HG03354 (cell line): ENCODE data around the gene KRTCAP3.
"Not testable (repeated sequence)": the region's sequence is repeated elsewhere in the genome, so short reads cannot be mapped to it uniquely, and the experiment has no call there.

Experiments
- ATAC-seq: cut with Tn5 transposase; IDR thresholded peaks from one replicate; pipeline ENCODE4 v1.9.1; 2021; ENCODE audit warnings: mild to moderate bottlenecking; ENCODE audit not compliant: unreplicated experiment, poor library complexity, severe bottlenecking

The KRTCAP3 gene, protein sequence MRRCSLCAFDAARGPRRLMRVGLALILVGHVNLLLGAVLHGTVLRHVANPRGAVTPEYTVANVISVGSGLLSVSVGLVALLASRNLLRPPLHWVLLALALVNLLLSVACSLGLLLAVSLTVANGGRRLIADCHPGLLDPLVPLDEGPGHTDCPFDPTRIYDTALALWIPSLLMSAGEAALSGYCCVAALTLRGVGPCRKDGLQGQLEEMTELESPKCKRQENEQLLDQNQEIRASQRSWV

DNA sequence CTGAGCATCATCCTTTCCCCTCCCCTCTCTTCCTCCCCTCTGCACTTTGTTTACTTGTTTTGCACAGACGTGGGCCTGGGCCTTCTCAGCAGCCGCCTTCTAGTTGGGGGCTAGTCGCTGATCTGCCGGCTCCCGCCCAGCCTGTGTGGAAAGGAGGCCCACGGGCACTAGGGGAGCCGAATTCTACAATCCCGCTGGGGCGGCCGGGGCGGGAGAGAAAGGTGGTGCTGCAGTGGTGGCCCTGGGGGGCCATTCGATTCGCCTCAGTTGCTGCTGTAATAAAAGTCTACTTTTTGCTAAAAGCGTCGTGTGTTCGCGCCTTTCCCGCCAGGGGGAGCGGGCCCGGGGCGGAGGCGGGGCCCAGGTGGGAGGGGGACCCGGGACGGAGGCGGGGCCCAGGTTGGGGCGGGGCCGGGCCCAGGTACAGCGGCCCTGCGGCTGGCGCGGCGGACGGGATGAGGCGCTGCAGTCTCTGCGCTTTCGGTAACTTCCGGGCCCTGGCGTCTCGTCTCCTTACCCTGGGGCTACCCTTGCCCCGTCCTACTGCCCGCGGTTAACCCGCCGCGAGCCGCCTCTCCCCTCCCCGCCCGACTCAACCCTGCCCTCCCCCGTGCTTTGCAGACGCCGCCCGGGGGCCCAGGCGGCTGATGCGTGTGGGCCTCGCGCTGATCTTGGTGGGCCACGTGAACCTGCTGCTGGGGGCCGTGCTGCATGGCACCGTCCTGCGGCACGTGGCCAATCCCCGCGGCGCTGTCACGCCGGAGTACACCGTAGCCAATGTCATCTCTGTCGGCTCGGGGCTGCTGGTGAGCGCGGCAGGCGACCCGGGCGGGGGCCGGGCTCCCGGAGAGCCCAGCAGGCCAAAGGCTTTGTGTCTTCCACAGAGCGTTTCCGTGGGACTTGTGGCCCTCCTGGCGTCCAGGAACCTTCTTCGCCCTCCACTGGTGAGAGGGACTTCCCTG lies at the start of gene KRTCAP3:
TSS of gene KRTCAP3 (plus strand) at position 424 of the 962 bp plus-strand sequence. CDS start at position 456, 32 bp downstream.
- ATAC-seq = no peak

- ATAC-seq = no peak
These were observed 49.0 kb upstream of the KRTCAP3 start for GRCh38 chr2:27393225-27393624.

DNA sequence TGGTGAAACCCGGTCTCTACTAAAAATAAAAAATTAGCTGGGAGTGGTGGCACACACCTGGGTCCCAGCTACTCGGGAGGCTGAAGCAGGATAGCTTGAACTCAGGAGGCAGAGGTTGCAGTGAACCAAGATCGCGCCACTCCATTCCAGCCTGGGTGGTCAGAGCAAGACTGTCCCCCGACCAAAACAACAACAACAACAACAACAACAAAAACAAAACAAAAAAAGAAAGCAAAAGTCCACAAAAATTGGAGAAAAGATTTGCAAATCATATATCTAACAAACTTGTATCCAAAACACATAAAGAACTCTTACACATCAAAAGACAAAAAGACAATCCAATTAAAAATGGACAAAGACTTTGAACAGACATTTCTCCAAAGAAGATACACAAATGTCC lies 43.2 kb upstream of the KRTCAP3 start:
- no peak for ATAC-seq

DNA sequence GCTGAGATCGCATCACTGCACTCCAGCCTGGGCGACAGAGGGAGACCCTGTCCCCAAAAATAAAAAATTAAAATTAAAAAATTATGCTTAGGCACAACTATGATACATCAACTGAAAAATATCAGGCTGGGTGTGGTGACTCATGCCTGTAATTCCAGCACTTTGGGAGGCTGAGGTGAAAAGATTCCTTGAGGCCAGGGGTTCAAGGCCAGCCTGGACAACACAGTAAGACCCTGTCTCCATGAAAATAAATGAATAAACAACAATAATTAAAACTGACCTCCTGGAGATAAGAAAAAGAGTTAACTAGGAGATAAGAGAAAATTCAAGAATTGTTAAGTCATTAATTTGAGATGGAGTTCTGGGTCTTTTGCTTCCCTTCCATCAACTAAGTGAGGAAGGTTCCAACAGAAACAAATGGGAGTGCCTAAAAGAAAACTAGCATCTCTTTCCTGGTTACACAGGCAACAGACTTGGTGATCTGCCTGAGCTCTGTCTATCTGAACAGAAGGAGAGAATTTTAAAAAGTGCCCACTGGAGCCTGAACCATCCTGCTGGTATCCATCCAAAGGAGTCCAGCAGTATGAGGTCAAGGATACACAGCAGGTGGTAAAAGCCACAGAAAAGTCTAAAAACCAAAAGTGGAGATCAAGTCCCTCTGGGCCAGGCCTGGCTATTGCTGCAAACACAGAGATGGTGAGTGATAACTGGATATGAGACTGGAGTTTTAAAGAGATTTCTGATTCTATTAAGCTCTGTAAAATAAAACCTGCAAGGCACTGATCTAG lies 41.6 kb upstream of the KRTCAP3 start:
- ATAC-seq = no peak

DNA sequence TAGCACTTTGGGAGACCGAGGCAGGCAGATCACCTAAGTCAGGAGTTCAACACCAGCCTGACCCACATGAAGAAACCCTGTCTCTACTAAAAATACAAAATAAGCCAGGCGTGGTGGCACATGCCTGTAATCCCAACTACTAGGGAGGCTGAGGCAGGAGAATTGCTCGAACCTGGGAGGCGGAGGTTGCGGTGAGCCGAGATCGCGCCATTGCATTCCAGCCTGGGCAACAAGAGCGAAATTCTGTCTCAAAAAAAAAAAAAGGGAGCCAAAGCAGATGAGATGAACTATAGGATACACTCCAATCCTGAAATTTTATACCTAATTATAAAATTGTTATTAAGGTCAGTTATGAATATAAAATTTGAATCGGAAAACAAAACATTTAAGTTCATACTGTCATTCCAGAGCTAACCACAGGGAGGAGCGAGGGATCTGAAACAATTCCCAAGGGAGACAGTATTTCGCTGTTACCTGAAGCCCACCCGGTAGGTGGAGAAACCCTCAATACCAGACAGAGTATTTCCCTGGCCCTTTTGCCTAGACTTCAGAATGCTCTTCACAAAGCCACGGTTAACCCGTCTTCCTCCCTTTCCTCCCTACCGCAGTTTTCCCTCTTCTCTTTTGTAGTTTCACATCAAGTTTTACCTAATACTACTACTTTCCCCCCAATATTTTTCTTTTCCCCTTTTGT lies 34.2 kb upstream of the KRTCAP3 start:
- no peak for ATAC-seq

GRCh38 chr2:27408601-27409320 lies 33.4 kb upstream of the KRTCAP3 start:
- peak; percentile 30 for ATAC-seq

DNA sequence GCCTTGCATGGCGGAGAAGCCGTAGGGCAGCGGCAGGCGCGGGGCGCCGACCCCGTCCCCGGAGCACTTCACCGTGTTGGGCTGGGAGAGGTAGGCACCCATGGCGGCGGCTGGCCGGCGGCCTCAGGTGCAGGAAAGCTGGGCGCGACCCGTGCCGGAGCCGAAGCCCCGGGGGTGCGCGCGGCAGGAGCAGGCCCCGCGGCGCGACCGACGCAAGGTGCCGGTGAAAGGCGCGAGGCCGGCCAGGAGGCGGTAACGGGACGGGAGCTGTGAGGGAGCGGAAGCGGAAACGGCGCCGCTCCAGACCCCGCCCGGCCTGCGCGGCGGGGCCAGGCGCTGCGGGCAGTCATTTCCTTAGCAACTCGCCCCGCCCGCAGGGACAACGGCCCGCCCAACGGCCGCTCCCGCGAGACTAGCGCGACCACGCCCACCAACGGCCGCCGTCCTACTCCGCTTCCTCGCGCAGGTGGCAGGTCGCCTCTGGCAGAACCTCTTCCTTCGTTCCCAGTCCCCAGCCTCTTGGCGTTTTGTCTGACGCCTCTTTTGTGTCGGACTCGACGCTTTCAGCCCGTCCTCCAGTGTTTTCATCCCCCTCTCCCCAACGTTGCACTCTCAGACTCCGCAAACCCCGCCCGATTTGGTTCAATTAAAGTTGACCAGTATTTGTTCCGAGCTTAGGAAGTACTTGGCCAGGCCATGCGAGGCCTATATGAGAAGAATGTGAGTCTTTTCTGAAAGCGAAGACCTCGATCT lies 32.7 kb upstream of the KRTCAP3 start, which contains the start of gene PPM1G:
TSS of gene PPM1G (minus strand) at position 271 of the 753 bp plus-strand sequence. CDS start at position 102, 169 bp downstream.
- peak; percentile 96 for ATAC-seq

- no peak for ATAC-seq
These were observed 29.6 kb upstream of the KRTCAP3 start for GRCh38 chr2:27412419-27413152.

GRCh38 chr2:27416151-27416550 lies 26.0 kb upstream of the KRTCAP3 start:
- no peak for ATAC-seq

- no peak for ATAC-seq
These were observed 21.2 kb upstream of the KRTCAP3 start for GRCh38 chr2:27420996-27421395.

DNA sequence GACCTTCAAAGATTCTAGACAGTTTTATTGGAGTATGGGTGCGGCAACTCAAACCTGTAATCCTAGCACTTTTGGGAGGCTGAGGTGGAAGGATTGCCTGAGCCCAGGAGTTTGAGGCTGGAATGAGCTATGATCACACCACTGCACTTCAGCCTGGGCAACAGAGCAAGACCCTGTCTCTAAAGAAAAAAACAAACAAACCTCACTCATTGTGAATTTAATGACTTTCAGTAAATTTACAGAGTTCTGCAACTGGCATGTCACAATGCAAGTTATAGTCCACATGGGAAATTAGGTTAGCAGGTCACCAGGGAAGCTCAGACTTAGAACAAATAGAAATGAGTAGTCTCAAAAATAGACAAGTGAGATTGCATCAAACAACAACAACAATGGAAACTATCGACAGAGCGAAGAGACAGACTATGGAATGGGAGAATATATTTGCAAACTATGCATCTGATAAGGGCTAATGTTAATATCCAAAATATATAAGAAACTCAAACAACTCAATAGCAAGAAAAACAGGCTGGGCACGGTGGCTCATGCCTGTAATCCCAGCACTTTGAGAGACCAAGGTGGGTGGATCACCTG lies 20.4 kb upstream of the KRTCAP3 start:
- ATAC-seq = no peak

- no peak for ATAC-seq
These were observed 19.2 kb upstream of the KRTCAP3 start for GRCh38 chr2:27422958-27423357.

DNA sequence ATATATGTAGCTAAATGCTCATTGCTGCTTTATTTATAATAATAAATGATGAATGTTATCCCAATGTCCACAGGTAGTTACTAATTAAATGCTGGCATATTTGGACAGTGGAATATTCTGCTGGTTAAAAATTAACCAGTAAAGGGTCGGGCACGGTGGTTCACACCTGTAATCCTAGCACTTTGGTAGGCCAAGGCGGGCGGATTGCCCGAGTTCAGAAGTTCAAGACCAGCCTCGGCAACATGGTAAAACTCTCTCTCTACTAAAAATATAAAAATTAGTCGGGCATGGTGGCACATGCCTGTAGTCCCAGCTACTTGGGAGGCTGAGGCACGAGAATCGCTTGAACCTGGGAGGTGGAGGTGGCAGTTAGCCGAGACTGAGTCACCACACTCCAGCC lies 17.1 kb upstream of the KRTCAP3 start:
- not testable (repeated sequence) for ATAC-seq

DNA sequence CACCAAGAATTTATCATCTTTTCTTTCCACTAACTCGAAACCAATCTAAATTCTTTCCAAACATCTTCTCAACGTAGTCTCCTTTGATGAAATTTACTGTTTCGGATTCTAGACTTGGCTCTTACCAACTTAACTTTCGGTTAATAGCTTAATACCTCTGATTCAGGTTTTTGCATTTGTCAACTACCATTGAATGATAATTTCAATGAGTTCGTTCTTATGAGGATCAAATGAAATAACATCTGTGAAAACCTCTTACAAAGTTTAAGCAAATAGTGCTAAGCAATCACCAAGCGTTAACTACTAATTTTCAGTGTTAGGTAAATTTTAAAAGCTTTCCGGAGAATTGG lies 14.3 kb upstream of the KRTCAP3 start:
- ATAC-seq = no peak

- ATAC-seq = peak; percentile 88
These were observed 13.8 kb upstream of the KRTCAP3 start, which contains the start of gene NRBP1 for GRCh38 chr2:27428213-27428977. TSS of gene NRBP1 (plus strand) at chr2:27428631. CDS start at chr2:27433274, 4,643 bp downstream.

- ATAC-seq = peak; percentile 75
These were observed 13.1 kb upstream of the KRTCAP3 start for GRCh38 chr2:27428978-27429541.
